IgD-negative memory B cell (primary cell): Measurements from ENCODE around the gene ADIG. TPM values are rescaled to one million over a fixed set of nuclear protein-coding genes. Genes with fewer than 3 reads are reported as not detected.

Source experiments
- H3K27ac Mint-ChIP-seq, 3 donors: one replicate each; pipeline ENCODE4 v1.8.0; 2020 to 2022; ENCODE audit warnings: mild to moderate bottlenecking in 3 of 3, mixed read lengths in 3 of 3, moderate library complexity in 1 of 3
- H3K27me3 Mint-ChIP-seq: one replicate; pipeline ENCODE4 v1.8.0; 2021; ENCODE audit warnings: mixed read lengths
- H3K36me3 Mint-ChIP-seq: one replicate; pipeline ENCODE4 v1.8.0; 2020; ENCODE audit warnings: mild to moderate bottlenecking, mixed read lengths
- H3K4me1 Mint-ChIP-seq, 3 donors: one replicate each; pipeline ENCODE4 v1.8.0; 2020 to 2022; ENCODE audit warnings: mixed read lengths in 3 of 3, mild to moderate bottlenecking in 1 of 3
- H3K4me3 Mint-ChIP-seq, 4 donors: one replicate each; pipeline ENCODE4 v1.8.0; 2020 to 2022; ENCODE audit warnings: mild to moderate bottlenecking in 4 of 4, mixed read lengths in 4 of 4, moderate library complexity in 3 of 4
- H3K9me3 Mint-ChIP-seq, 3 donors: one replicate each; pipeline ENCODE4 v1.8.0; 2020 to 2021; ENCODE audit warnings: mixed read lengths in 3 of 3, mild to moderate bottlenecking in 1 of 3
- polyA plus RNA-seq: library from polyadenylated mRNA; unstranded; fragments of 300-500 nt; fragmentation: Illumina TruSeq; gene quantifications from one replicate; pipeline ENCODE4 v1.2.3, GENCODE V29; 2021

ADIG gene
- polyA plus RNA-seq, 1 donor from 2014 or later, result not detected

DNA sequence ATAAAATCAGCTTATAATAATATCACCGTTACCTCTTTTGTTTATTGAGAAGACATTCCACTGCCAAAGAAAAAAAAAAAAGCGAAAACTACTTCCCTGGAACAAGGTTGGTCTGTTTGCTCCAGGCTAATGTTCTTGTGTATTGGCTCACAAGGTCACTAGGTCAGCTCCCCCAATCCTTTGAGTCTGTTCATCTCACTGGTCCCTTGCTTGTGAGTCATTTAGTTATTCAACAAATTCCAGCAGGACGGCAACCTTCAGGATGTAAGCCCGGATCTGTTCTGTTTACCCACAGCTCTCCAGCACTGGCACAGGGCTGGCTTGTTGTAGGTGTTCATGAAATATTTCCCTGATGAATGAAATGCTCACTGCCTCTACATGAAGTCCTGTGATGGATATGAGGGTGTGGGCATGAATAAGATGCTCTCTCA is 23.9 kb downstream of the ADIG start:
- H3K9me3 Mint-ChIP-seq, result no peaks in the 10 kb centered on the region
- no peak overlapping the region for H3K27ac Mint-ChIP-seq
- no peak overlapping the region for H3K4me3 Mint-ChIP-seq
- H3K27me3 Mint-ChIP-seq, result peaks cover 36% of the 10 kb centered on the region
- peaks cover 0 to 9% (median 3%) of the 10 kb centered on the region in 3 donors for H3K4me1 Mint-ChIP-seq
- H3K36me3 Mint-ChIP-seq, result no peaks in the 10 kb centered on the region

GRCh38 chr20:38607351-38607750 is 26.4 kb downstream of the ADIG start:
- no peak overlapping the region for H3K27ac Mint-ChIP-seq
- H3K27me3 Mint-ChIP-seq, result peaks cover 26% of the 10 kb centered on the region
- no peaks in the 10 kb centered on the region for H3K36me3 Mint-ChIP-seq
- H3K4me1 Mint-ChIP-seq, result peaks cover 0 to 3% (median 2%) of the 10 kb centered on the region in 3 donors
- H3K9me3 Mint-ChIP-seq, result no peaks in the 10 kb centered on the region
- H3K4me3 Mint-ChIP-seq, result no peak overlapping the region

DNA sequence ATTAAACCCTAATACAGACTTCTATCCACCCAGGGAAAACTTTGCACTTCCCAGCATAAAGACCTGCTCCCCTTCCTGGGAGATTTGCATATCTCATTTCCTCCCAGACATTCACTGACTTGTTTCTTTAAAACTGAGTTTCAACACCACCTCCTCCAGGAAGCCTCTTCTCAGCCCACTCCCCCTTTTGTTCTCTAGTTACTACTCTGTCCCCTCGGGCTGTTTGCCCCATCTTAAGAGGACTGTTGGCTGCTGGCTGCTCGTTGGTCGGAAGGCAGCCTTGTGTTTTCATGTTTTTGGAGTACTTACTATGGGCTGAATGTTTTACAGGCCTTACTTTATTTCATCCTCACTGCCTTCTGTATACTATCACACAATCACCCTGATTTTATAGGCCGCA is 27.2 kb downstream of the ADIG start:
- H3K4me1 Mint-ChIP-seq, result peaks cover 0 to 3% (median 2%) of the 10 kb centered on the region in 3 donors
- H3K27ac Mint-ChIP-seq, result no peak overlapping the region
- peaks cover 21% of the 10 kb centered on the region for H3K27me3 Mint-ChIP-seq
- no peak overlapping the region for H3K4me3 Mint-ChIP-seq
- no peaks in the 10 kb centered on the region for H3K36me3 Mint-ChIP-seq
- no peaks in the 10 kb centered on the region for H3K9me3 Mint-ChIP-seq

DNA sequence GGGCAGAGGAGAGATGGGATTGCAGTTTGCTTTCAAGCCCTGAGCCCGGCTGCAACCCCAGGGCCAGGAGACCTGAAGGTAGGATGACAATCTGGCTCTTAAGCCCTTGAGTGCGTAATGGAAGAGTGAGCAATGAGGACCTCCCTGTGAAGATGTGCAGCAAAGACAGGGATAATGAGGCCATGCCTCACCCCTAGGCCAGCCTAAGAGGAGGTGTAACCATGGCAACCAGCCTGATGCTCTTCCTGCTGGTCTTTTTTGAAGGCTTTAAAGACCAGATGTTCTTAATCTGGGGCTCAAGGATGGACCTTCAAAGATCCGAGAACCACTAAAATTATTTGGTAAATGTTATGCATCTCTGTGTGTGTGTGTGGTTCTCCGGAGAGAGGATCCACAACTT is 28.8 kb downstream of the ADIG start:
- no peak overlapping the region for H3K4me3 Mint-ChIP-seq
- H3K27me3 Mint-ChIP-seq, result peaks cover 18% of the 10 kb centered on the region
- H3K9me3 Mint-ChIP-seq, result no peaks in the 10 kb centered on the region
- peak overlapping the region in 1 of 3 donors; percentile 52 for H3K27ac Mint-ChIP-seq
- H3K36me3 Mint-ChIP-seq, result no peaks in the 10 kb centered on the region
- H3K4me1 Mint-ChIP-seq, result peaks cover 0 to 3% (median 2%) of the 10 kb centered on the region in 3 donors

- no peaks in the 10 kb centered on the region for H3K36me3 Mint-ChIP-seq
- H3K4me1 Mint-ChIP-seq, result peaks cover 0 to 3% (median 2%) of the 10 kb centered on the region in 3 donors
- peaks cover 19% of the 10 kb centered on the region for H3K27me3 Mint-ChIP-seq
- H3K27ac Mint-ChIP-seq, result peak overlapping the region in 1 of 3 donors; percentile 52
- no peaks in the 10 kb centered on the region for H3K9me3 Mint-ChIP-seq
- no peak overlapping the region for H3K4me3 Mint-ChIP-seq
Observed at GRCh38 chr20:38610521-38610920, 29.5 kb downstream of the ADIG start.

- no peaks in the 10 kb centered on the region for H3K36me3 Mint-ChIP-seq
- H3K4me1 Mint-ChIP-seq, result peaks cover 0 to 3% (median 2%) of the 10 kb centered on the region in 3 donors
- H3K4me3 Mint-ChIP-seq, result no peak overlapping the region
- no peaks in the 10 kb centered on the region for H3K9me3 Mint-ChIP-seq
- no peak overlapping the region for H3K27ac Mint-ChIP-seq
- peaks cover 12% of the 10 kb centered on the region for H3K27me3 Mint-ChIP-seq
Observed at GRCh38 chr20:38612751-38613515, 31.9 kb downstream of the ADIG start.

- Mint-ChIP-seq H3K4me1 (peaks cover 0 to 2% (median 0%) of the 10 kb centered on the region in 3 donors), H3K27me3 (peaks cover 12% of the 10 kb centered on the region), H3K9me3 (no peaks in the 10 kb centered on the region), H3K27ac (no peak overlapping the region), H3K36me3 (no peaks in the 10 kb centered on the region), H3K4me3 (no peak overlapping the region)
Observed at GRCh38 chr20:38615283-38615682, 34.3 kb downstream of the ADIG start.

GRCh38 chr20:38616457-38616856 is 35.5 kb downstream of the ADIG start:
- Mint-ChIP-seq H3K27ac (peak overlapping the region in 1 of 3 donors; percentile 37), H3K4me1 (peaks cover 0 to 2% (median 0%) of the 10 kb centered on the region in 3 donors), H3K36me3 (no peaks in the 10 kb centered on the region), H3K27me3 (peaks cover 14% of the 10 kb centered on the region), H3K9me3 (no peaks in the 10 kb centered on the region), H3K4me3 (no peak overlapping the region)

GRCh38 chr20:38617011-38617829 is 36.2 kb downstream of the ADIG start:
- H3K36me3 Mint-ChIP-seq, result no peaks in the 10 kb centered on the region
- H3K4me1 Mint-ChIP-seq, result peaks cover 0 to 2% (median 0%) of the 10 kb centered on the region in 3 donors
- H3K27me3 Mint-ChIP-seq, result peaks cover 15% of the 10 kb centered on the region
- no peaks in the 10 kb centered on the region for H3K9me3 Mint-ChIP-seq
- H3K4me3 Mint-ChIP-seq, result peak overlapping the region in 1 of 4 donors; percentile 4
- no peak overlapping the region for H3K27ac Mint-ChIP-seq

DNA sequence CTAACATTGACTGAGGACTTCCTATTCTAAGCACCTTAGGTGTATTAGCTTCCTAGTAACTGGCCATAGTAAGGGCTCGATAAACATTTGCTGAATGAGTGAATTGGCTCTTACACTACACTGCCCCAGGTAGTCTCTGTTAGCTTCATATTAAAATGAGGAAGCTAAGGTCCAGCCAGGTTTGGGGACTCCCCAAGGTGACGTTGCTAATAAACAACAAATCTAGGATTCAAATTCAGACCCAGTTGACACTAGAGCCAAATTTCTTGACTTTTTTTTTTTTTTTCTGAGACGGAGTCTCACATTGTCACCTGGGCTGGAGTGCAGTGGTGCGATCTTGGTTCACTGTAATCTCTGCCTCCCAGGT is 36.8 kb downstream of the ADIG start:
- H3K4me1 Mint-ChIP-seq, result peaks cover 0 to 2% (median 0%) of the 10 kb centered on the region in 3 donors
- peaks cover 18% of the 10 kb centered on the region for H3K27me3 Mint-ChIP-seq
- no peak overlapping the region for H3K4me3 Mint-ChIP-seq
- no peak overlapping the region for H3K27ac Mint-ChIP-seq
- H3K9me3 Mint-ChIP-seq, result no peaks in the 10 kb centered on the region
- no peaks in the 10 kb centered on the region for H3K36me3 Mint-ChIP-seq

GRCh38 chr20:38620441-38620840 is 39.4 kb downstream of the ADIG start:
- peaks cover 15% of the 10 kb centered on the region for H3K27me3 Mint-ChIP-seq
- H3K36me3 Mint-ChIP-seq, result peaks cover 3% of the 10 kb centered on the region
- H3K9me3 Mint-ChIP-seq, result peaks cover 0 to 6% (median 1%) of the 10 kb centered on the region in 3 donors
- peaks cover 0 to 2% (median 0%) of the 10 kb centered on the region in 3 donors for H3K4me1 Mint-ChIP-seq
- H3K4me3 Mint-ChIP-seq, result no peak overlapping the region
- no peak overlapping the region for H3K27ac Mint-ChIP-seq

- peaks cover 3% of the 10 kb centered on the region for H3K36me3 Mint-ChIP-seq
- peaks cover 12% of the 10 kb centered on the region for H3K27me3 Mint-ChIP-seq
Observed at GRCh38 chr20:38623061-38623460, 42.1 kb downstream of the ADIG start.

DNA sequence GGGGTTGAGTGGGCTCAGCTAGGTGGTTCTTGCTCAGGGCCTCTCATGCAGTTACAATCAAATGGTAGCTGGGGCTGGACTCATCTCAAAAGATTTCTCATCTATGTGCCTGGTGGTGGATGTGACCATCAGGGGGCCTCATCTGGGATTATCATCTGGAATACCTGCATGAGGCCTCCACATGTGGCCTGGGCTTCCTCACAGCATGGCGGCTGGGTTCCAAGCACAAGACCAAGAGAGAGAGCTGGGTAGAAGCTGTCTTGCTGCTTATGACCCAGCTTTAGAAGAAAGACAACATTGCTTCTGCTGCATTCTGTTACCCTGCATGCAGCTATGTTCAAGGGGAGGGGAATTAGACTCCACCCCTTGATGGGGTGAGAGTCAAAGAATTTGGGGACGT is 43.1 kb downstream of the ADIG start:
- Mint-ChIP-seq H3K36me3 (peaks cover 3% of the 10 kb centered on the region), H3K27me3 (peaks cover 12% of the 10 kb centered on the region), H3K4me3 (no peak overlapping the region), H3K9me3 (peaks cover 0 to 6% (median 1%) of the 10 kb centered on the region in 3 donors), H3K4me1 (no peaks in the 10 kb centered on the region), H3K27ac (no peak overlapping the region)

More at GRCh38 chr20:38623061-38623460, 42.1 kb downstream of the ADIG start:
- peaks cover 0 to 2% (median 0%) of the 10 kb centered on the region in 3 donors for H3K4me1 Mint-ChIP-seq
- no peak overlapping the region for H3K27ac Mint-ChIP-seq
- H3K9me3 Mint-ChIP-seq, result peaks cover 0 to 6% (median 1%) of the 10 kb centered on the region in 3 donors
- H3K4me3 Mint-ChIP-seq, result no peak overlapping the region

- H3K4me3 Mint-ChIP-seq, result no peak overlapping the region
- no peak overlapping the region for H3K27ac Mint-ChIP-seq
- peaks cover 0 to 6% (median 1%) of the 10 kb centered on the region in 3 donors for H3K9me3 Mint-ChIP-seq
- H3K4me1 Mint-ChIP-seq, result no peaks in the 10 kb centered on the region
- peaks cover 11% of the 10 kb centered on the region for H3K27me3 Mint-ChIP-seq
- H3K36me3 Mint-ChIP-seq, result peaks cover 3% of the 10 kb centered on the region
Observed at GRCh38 chr20:38625896-38626295, 44.9 kb downstream of the ADIG start.

DNA sequence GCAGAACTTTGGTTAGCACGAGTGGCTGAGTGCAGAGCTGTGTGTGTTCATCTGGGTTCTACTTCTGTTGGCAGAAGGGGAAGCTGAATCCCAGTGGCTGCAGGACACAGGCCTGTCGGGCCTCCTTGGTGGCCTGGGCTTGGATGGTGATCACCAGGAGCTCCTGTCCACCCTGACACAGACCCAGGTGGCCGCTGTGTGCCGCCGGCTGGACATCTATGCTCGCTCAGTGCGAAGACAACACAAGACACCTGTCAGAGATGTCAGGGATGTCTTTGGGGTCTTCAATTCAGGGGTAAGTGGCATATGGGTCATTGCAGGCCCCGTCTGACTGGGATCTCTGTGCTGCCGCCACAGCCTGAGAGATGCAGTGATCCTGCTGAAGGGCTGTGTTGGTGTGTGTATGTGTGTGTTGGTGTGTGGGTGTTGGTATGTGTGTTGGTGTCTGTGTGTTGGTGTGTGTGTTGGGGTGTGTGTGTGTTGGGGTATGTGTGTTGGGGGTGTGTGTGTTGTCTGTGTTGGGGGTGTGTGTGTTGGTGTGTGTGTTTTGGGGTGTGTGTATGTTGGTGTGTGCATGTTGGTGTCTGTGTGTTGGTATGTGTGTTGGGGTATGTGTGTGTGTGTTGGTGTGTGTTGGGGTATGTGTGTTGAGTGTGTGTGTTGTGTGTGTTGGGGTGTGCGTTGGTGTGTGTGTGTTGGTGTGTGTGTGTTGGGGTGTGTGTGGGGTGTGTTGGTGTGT is 46.1 kb downstream of the ADIG start:
- Mint-ChIP-seq H3K27ac (no peak overlapping the region), H3K9me3 (peaks cover 0 to 6% (median 1%) of the 10 kb centered on the region in 3 donors), H3K36me3 (peaks cover 3% of the 10 kb centered on the region), H3K4me1 (no peaks in the 10 kb centered on the region), H3K27me3 (peaks cover 8% of the 10 kb centered on the region), H3K4me3 (no peak overlapping the region)
